Loucy (cell line): ENCODE data around the gene APOA4.

Source experiments
- H2AFZ ChIP-seq: fragments of 200-600 bp; sonication (generic); 2 replicates; pipeline ENCODE4 v1.6.0; 2016; ENCODE audit warnings: antibody characterized with exemption, mild to moderate bottlenecking, low read length, moderate library complexity
- H3F3A ChIP-seq: fragments of 200-600 bp; 2 replicates; pipeline ENCODE4 v1.6.0; 2016; ENCODE audit warnings: antibody characterized with exemption, low read depth, mild to moderate bottlenecking
- H3K27me3 ChIP-seq: fragments of 200-600 bp; sonication (generic); 2 replicates; pipeline ENCODE4 v1.6.1; 2014; ENCODE audit warnings: low read length, mild to moderate bottlenecking; ENCODE audit not compliant: insufficient read depth, poor library complexity, severe bottlenecking
- H3K36me3 ChIP-seq: fragments of 200-600 bp; sonication (generic); 2 replicates; pipeline ENCODE4 v1.6.1; 2016; ENCODE audit warnings: low read length; ENCODE audit not compliant: insufficient read depth
- H3K4me1 ChIP-seq: fragments of 200-600 bp; sonication (generic); 2 replicates; pipeline ENCODE4 v1.5.1; 2014; ENCODE audit warnings: low read length, mild to moderate bottlenecking; ENCODE audit not compliant: insufficient read depth, poor library complexity, severe bottlenecking
- H3K4me2 ChIP-seq: fragments of 200-600 bp; sonication (generic); 2 replicates; pipeline ENCODE4 v1.6.0; 2014; ENCODE audit warnings: antibody characterized with exemption, low read length, low read depth, mild to moderate bottlenecking; ENCODE audit not compliant: poor library complexity, severe bottlenecking
- H3K4me3 ChIP-seq: fragments of 200-600 bp; sonication (generic); 2 replicates; pipeline ENCODE4 v1.5.1; 2014; ENCODE audit warnings: low read length, mild to moderate bottlenecking, mixed read lengths; ENCODE audit not compliant: poor library complexity, severe bottlenecking
- H3K79me2 ChIP-seq: fragments of 200-600 bp; sonication (generic); 2 replicates; pipeline ENCODE4 v1.6.1; 2014; ENCODE audit warnings: low read length; ENCODE audit not compliant: insufficient read depth
- H3K9ac ChIP-seq: fragments of 200-600 bp; sonication (generic); 2 replicates; pipeline ENCODE4 v1.6.0; 2014; ENCODE audit warnings: mild to moderate bottlenecking, low read depth, low read length, moderate library complexity; ENCODE audit not compliant: poor library complexity, severe bottlenecking
- H3K9me2 ChIP-seq: fragments of 200-600 bp; sonication (generic); replicated peaks from 2 replicates; pipeline ENCODE4 v1.6.1; 2016; ENCODE audit warnings: low read depth, low read length, mixed read lengths
- H3K9me3 ChIP-seq: fragments of 200-600 bp; sonication (generic); 2 replicates; pipeline ENCODE4 v1.6.1; 2014; ENCODE audit warnings: mild to moderate bottlenecking, antibody characterized with exemption, low read length, low read depth; ENCODE audit not compliant: insufficient read depth
- H4K20me1 ChIP-seq: fragments of 200-600 bp; sonication (generic); 2 replicates; pipeline ENCODE4 v1.6.0; 2014; ENCODE audit warnings: antibody characterized with exemption, low read length, mild to moderate bottlenecking; ENCODE audit not compliant: insufficient read depth, poor library complexity, severe bottlenecking
- CTCF ChIP-seq: fragments of 200-600 bp; sonication (generic); conservative IDR thresholded peaks from 2 replicates; pipeline ENCODE4 v1.5.1; 2014; ENCODE audit warnings: mild to moderate bottlenecking, antibody characterized with exemption, low read length
- EZH2phosphoT487 ChIP-seq: fragments of 200-600 bp; IDR thresholded peaks from 2 replicates; pipeline ENCODE4 v1.6.1; 2018; ENCODE audit warnings: antibody characterized with exemption, mild to moderate bottlenecking, moderate library complexity, borderline replicate concordance

APOA4 gene

DNA sequence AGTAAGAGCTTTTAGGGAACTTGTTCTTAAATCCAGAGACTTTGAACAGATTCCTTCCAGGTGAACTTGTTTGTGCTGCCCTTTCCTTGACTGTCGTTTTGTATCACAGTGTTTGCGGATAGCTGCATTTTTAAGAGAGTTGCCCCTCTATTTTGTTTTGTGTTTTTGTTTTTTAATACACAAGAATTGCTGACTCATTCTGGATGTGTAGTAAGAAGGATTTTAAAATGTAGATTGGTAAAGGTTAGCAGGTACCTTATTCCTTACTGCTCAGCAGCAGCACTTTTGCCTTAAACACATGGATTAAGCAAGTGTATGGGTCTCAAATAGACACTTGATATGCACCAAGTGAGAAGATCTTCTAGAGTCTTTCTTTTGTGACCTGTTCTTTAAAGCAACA, 22.5 kb downstream of the APOA4 start:
- no peaks in the 10 kb centered on the region for H3K27me3 ChIP-seq
- H3K9me3 ChIP-seq: no peaks in the 10 kb centered on the region
- TF ChIP-seq EZH2phosphoT487 (no peak), CTCF (no peak)
- H2AFZ ChIP-seq: no peak overlapping the region
- no peaks in the 10 kb centered on the region for H4K20me1 ChIP-seq
- H3K4me3 ChIP-seq: no peak overlapping the region
- H3K4me1 ChIP-seq: no peaks in the 10 kb centered on the region
- no peaks in the 10 kb centered on the region for H3K9me2 ChIP-seq
- H3K36me3 ChIP-seq: no peaks in the 10 kb centered on the region
- no peak overlapping the region for H3K9ac ChIP-seq
- no peak overlapping the region for H3K4me2 ChIP-seq
- H3K79me2 ChIP-seq: no peaks in the 10 kb centered on the region
- H3F3A ChIP-seq: no peaks in the 10 kb centered on the region

GRCh38 chr11:116798368-116798767, 24.7 kb downstream of the APOA4 start:
- TF ChIP-seq CTCF (no peak), EZH2phosphoT487 (no peak)
- no peaks in the 10 kb centered on the region for H3K79me2 ChIP-seq
- no peak overlapping the region for H3K9ac ChIP-seq
- H3F3A ChIP-seq: no peaks in the 10 kb centered on the region
- no peaks in the 10 kb centered on the region for H3K27me3 ChIP-seq
- no peaks in the 10 kb centered on the region for H4K20me1 ChIP-seq
- H3K9me3 ChIP-seq: no peaks in the 10 kb centered on the region
- no peaks in the 10 kb centered on the region for H3K4me1 ChIP-seq
- no peaks in the 10 kb centered on the region for H3K36me3 ChIP-seq
- no peak overlapping the region for H3K4me3 ChIP-seq
- no peak overlapping the region for H3K4me2 ChIP-seq
- H2AFZ ChIP-seq: no peak overlapping the region
- H3K9me2 ChIP-seq: no peaks in the 10 kb centered on the region

- Histone ChIP-seq H3K9ac (no peak overlapping the region), H3K79me2 (no peaks in the 10 kb centered on the region), H3F3A (no peaks in the 10 kb centered on the region), H3K27me3 (no peaks in the 10 kb centered on the region), H3K9me2 (no peaks in the 10 kb centered on the region), H3K4me3 (no peak overlapping the region), H3K36me3 (no peaks in the 10 kb centered on the region), H3K4me2 (no peak overlapping the region), H2AFZ (no peak overlapping the region), H3K4me1 (no peaks in the 10 kb centered on the region), H4K20me1 (no peaks in the 10 kb centered on the region), H3K9me3 (no peaks in the 10 kb centered on the region)
- no peak for TF ChIP-seq CTCF
- TF ChIP-seq EZH2phosphoT487: no peak
Measured at GRCh38 chr11:116797816-116798215, 25.3 kb downstream of the APOA4 start.
